H1 (cell line): Measurements from ENCODE around the gene TRAF3IP1. TPM values are rescaled to one million over a fixed set of nuclear protein-coding genes. Genes with fewer than 3 reads are reported as not detected.

Source experiments
- KDM4A ChIP-seq: IDR thresholded peaks from one replicate; pipeline ENCODE4 v1.7.1; 2012; ENCODE audit warnings: low read depth, mild to moderate bottlenecking, moderate library complexity, low read length, inconsistent platforms; ENCODE audit not compliant: severe bottlenecking
- NANOG ChIP-seq: IDR thresholded peaks from 2 replicates; pipeline ENCODE4 v1.6.1; 2011; ENCODE audit warnings: low read length, low read depth, mild to moderate bottlenecking, inconsistent platforms; ENCODE audit not compliant: insufficient read depth, poor library complexity, severe bottlenecking
- POLR2AphosphoS5 ChIP-seq: IDR thresholded peaks from 2 replicates; pipeline ENCODE4 v1.6.1; 2011; ENCODE audit warnings: low read depth, low read length
- ZNF274 ChIP-seq: IDR thresholded peaks from 2 replicates; pipeline ENCODE4 v1.7.0; 2012; ENCODE audit warnings: low read length, borderline replicate concordance; ENCODE audit errors: extremely low read depth
- polyA plus RNA-seq, 7 experiments: library from polyadenylated mRNA; depleted of rRNA in 3 of 7; stranded (reverse) in 5 of 7; unstranded in 2 of 7; fragments of >200 nt in 5 of 7; fragments of 200-250 nt in 2 of 7; gene quantifications; 1 replicate in 5 of 7; 2 replicates in 1 of 7; 4 replicates in 1 of 7; pipeline versions ENCODE4 v1.2.1 to v1.2.3, GENCODE V29; 2011 to 2013; ENCODE audit warnings: missing spikeins in 2 of 7, mixed read lengths in 2 of 7
- total RNA-seq: library from RNA; stranded (reverse); fragmentation: NEBNext Ultra II Directional; extraction: Animal tissue kit (Norgen Biotek cat#: 25700); gene quantifications from 2 replicates; pipeline ENCODE4 v1.2.1, GENCODE V29; 2021

Gene TRAF3IP1
- total and polyA plus RNA-seq, 2 of the 8 experiments (the other 6 are each of a cell fraction or from before 2014, with no cell fraction given) = 2.3 to 17.5 TPM

- TF ChIP-seq KDM4A (no peak), POLR2AphosphoS5 (no peak), NANOG (no peak), ZNF274 (no peak)
Observed at GRCh38 chr2:238434846-238435751, 114.8 kb downstream of the TRAF3IP1 start (continued).
